Measurements from ENCODE around the gene SRGAP1. TPM values are rescaled to one million over a fixed set of nuclear protein-coding genes. Genes with fewer than 3 reads are reported as not detected.

Gene SRGAP1
- total and polyA plus RNA-seq, 9 donors: 2.8 to 17.9 (median 8.6) TPM

GRCh38 chr12:64186789-64187188, 342.3 kb downstream of the SRGAP1 start:
- Histone ChIP-seq H3K36me3 (no peaks in the 10 kb centered on the region), H3K4me3 (no peak overlapping the region), H3K27me3 (no peaks in the 10 kb centered on the region), H3K27ac (no peak overlapping the region), H3K4me1 (ENCODE audit: insufficient read depth) (no peaks in the 10 kb centered on the region), H3K9me3 (no peaks in the 10 kb centered on the region)
- intact Hi-C loops (cut with DNase I): loop anchor here in 1 of 4 donors (10.0 kb wide), 1 partner anchor 48 kb away; no protein-coding TSS in a partner anchor
- DNase-seq: no peak
- WGBS, 3 donors: 92 to 97% (median 95%) methylated on average over 2 of the region's 2 CpGs
- TF ChIP-seq POLR2A (IDR thresholded peaks at IDR 0.05) (no peak), EP300 (IDR thresholded peaks at IDR 0.05) (no peak), CTCF (IDR thresholded peaks at IDR 0.05) (no peak)

DNA sequence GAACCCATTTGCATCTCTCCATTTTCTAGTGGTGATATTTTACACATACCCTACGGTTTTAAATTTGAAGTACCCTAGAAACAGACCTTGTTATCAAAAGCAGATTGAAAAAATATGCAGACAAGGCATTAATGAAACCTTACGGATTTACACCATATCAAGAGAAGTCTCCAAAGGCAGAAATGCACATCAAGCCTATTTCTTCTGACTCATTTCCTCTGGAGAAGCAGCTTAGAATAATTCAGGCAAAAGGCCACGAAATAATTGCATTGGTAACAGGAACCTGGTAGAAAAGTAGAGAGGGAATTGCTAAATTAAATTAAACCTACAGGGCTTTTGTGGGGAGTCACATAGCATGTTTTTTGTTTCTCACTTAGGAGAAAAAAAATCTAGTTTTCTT, 342.9 kb downstream of the SRGAP1 start:
- intact Hi-C loops (cut with DNase I): loop anchor here in 1 of 4 donors (10.0 kb wide), 1 partner anchor 47 kb away; no protein-coding TSS in a partner anchor
- Histone ChIP-seq H3K9me3 (no peaks in the 10 kb centered on the region), H3K27me3 (no peaks in the 10 kb centered on the region), H3K36me3 (no peaks in the 10 kb centered on the region), H3K27ac (no peak overlapping the region), H3K4me1 (ENCODE audit: insufficient read depth) (no peaks in the 10 kb centered on the region), H3K4me3 (no peak overlapping the region)
- WGBS, 3 donors: 72 to 75% (median 74%) methylated on average over 3 of the region's 3 CpGs
- no peak for DNase-seq
- TF ChIP-seq CTCF (IDR thresholded peaks at IDR 0.05) (no peak), EP300 (IDR thresholded peaks at IDR 0.05) (no peak), POLR2A (IDR thresholded peaks at IDR 0.05) (no peak)

- DNase-seq: no peak
- 65 to 68% (median 66%) methylated on average over 2 of the region's 2 CpGs for WGBS, 3 donors
- no peak overlapping the region for H3K27ac ChIP-seq
- no peak overlapping the region for H3K4me3 ChIP-seq
- no peaks in the 10 kb centered on the region for H3K9me3 ChIP-seq
- no peaks in the 10 kb centered on the region for H3K36me3 ChIP-seq
- intact Hi-C loops (cut with DNase I): loop anchor here in 1 of 4 donors (10.0 kb wide), 1 partner anchor 47 kb away; no protein-coding TSS in a partner anchor
- no peaks in the 10 kb centered on the region for H3K4me1 ChIP-seq (ENCODE audit: insufficient read depth)
- no peaks in the 10 kb centered on the region for H3K27me3 ChIP-seq
- no peak for TF ChIP-seq EP300 (IDR thresholded peaks at IDR 0.05)
- TF ChIP-seq POLR2A (IDR thresholded peaks at IDR 0.05): no peak
- no peak for TF ChIP-seq CTCF (IDR thresholded peaks at IDR 0.05)
These were observed 343.3 kb downstream of the SRGAP1 start for GRCh38 chr12:64187794-64188193.

DNA sequence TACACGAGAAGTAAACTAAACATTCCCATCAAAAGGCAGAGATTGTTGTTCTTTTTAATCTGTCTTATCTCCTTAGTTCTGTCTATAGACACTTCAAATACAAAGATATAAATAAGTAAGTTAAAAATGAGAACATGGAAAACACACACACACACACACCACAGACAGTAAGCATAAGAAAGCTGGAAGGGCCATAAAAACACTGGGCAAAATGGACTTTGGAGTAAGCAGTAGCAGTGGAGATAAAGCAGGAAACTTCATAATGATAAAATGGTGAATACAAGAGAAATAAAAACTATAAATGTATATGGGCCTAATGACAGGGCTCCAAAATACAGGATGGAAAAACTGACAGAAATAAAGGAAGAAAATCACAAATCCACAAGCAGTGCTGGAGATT, 345.0 kb downstream of the SRGAP1 start:
- 42 to 74% (median 62%) methylated on average over 1 of the region's 1 CpG for WGBS, 3 donors
- Histone ChIP-seq H3K36me3 (no peaks in the 10 kb centered on the region), H3K4me3 (no peak overlapping the region), H3K27ac (no peak overlapping the region), H3K4me1 (ENCODE audit: insufficient read depth) (no peaks in the 10 kb centered on the region), H3K9me3 (no peaks in the 10 kb centered on the region), H3K27me3 (no peaks in the 10 kb centered on the region)
- no peak for DNase-seq
- intact Hi-C loops (cut with DNase I): loop anchor here in 1 of 4 donors (10.0 kb wide), 1 partner anchor 45 kb away; no protein-coding TSS in a partner anchor
- no peak for TF ChIP-seq POLR2A (IDR thresholded peaks at IDR 0.05)
- no peak for TF ChIP-seq EP300 (IDR thresholded peaks at IDR 0.05)
- TF ChIP-seq CTCF (IDR thresholded peaks at IDR 0.05): no peak
